ENCODE measurements around the gene RNASE9. TPM values are rescaled to one million over a fixed set of nuclear protein-coding genes. Genes with fewer than 3 reads are reported as not detected.
"Not testable (repeated sequence)": the region's sequence is repeated elsewhere in the genome, so short reads cannot be mapped to it uniquely, and the experiment has no call there.

Gene RNASE9
- total RNA-seq, 4 donors from 2014 or later, result not detected

GRCh38 chr14:20602583-20602982, 41.7 kb upstream of the RNASE9 start:
- Histone ChIP-seq H3K9me3 (no peaks in the 10 kb centered on the region), H3K4me3 (no peak overlapping the region), H3K36me3 (no peaks in the 10 kb centered on the region), H3K27me3 (no peaks in the 10 kb centered on the region), H3K27ac (no peak overlapping the region), H3K4me1 (no peaks in the 10 kb centered on the region)
- no peak for DNase-seq
- intact Hi-C loops (cut with DNase I; ENCODE audit: low total_unique reads), result loop anchor here (10.0 kb wide), 1 partner anchor 268 kb away; the partner anchor contains the start of gene CCNB1IP1
- no peak for TF ChIP-seq POLR2A (IDR thresholded peaks at IDR 0.05)
- no peak for TF ChIP-seq CTCF (IDR thresholded peaks at IDR 0.05)

GRCh38 chr14:20601522-20601921, 40.7 kb upstream of the RNASE9 start:
- DNase-seq, result no peak
- Histone ChIP-seq H3K4me3 (no peak overlapping the region), H3K4me1 (no peaks in the 10 kb centered on the region), H3K36me3 (no peaks in the 10 kb centered on the region), H3K27ac (no peak overlapping the region), H3K27me3 (no peaks in the 10 kb centered on the region), H3K9me3 (no peaks in the 10 kb centered on the region)
- TF ChIP-seq CTCF (IDR thresholded peaks at IDR 0.05) (no peak), POLR2A (IDR thresholded peaks at IDR 0.05) (no peak)
- intact Hi-C loops (cut with DNase I; ENCODE audit: low total_unique reads), result loop anchor here (10.0 kb wide), 1 partner anchor 267 kb away; the partner anchor contains the start of gene CCNB1IP1

- no peaks in the 10 kb centered on the region for H3K36me3 ChIP-seq
- intact Hi-C loops (cut with DNase I; ENCODE audit: low total_unique reads), result no loop called here
- no peak for DNase-seq
- no peak overlapping the region for H3K4me3 ChIP-seq
- TF ChIP-seq POLR2A (IDR thresholded peaks at IDR 0.05), result no peak
- no peaks in the 10 kb centered on the region for H3K27me3 ChIP-seq
- H3K4me1 ChIP-seq, result no peaks in the 10 kb centered on the region
- no peaks in the 10 kb centered on the region for H3K9me3 ChIP-seq
- no peak overlapping the region for H3K27ac ChIP-seq
Observed at GRCh38 chr14:20597108-20597507, 36.3 kb upstream of the RNASE9 start.

- H3K9me3 ChIP-seq; H3K27me3 ChIP-seq; H3K27ac ChIP-seq; H3K36me3 ChIP-seq; intact Hi-C loops (cut with DNase I; ENCODE audit: low total_unique reads); H3K4me3 ChIP-seq; DNase-seq; H3K4me1 ChIP-seq: not testable (repeated sequence)
Observed at GRCh38 chr14:20595726-20596125, 34.9 kb upstream of the RNASE9 start.

- Histone ChIP-seq H3K27me3 (no peaks in the 10 kb centered on the region), H3K36me3 (no peaks in the 10 kb centered on the region), H3K9me3 (no peaks in the 10 kb centered on the region), H3K27ac (no peak overlapping the region), H3K4me1 (no peaks in the 10 kb centered on the region), H3K4me3 (no peak overlapping the region)
- no peak for TF ChIP-seq POLR2A (IDR thresholded peaks at IDR 0.05)
- no peak for TF ChIP-seq CTCF (IDR thresholded peaks at IDR 0.05)
- intact Hi-C loops (cut with DNase I; ENCODE audit: low total_unique reads), result no loop called here
- DNase-seq, result no peak
Observed at GRCh38 chr14:20592574-20592973, 31.7 kb upstream of the RNASE9 start.

GRCh38 chr14:20591235-20591634, 30.4 kb upstream of the RNASE9 start, which contains the start of gene RNASE12:
Gene RNASE12, minus strand, starts transcription at chr14:20591376. Its CDS starts 653 bp downstream, at chr14:20590723.
- Histone ChIP-seq H3K27me3 (no peaks in the 10 kb centered on the region), H3K36me3 (no peaks in the 10 kb centered on the region), H3K4me3 (no peak within 1 kb of the TSS), H3K27ac (no peak within 1 kb of the TSS), H3K4me1 (no peaks in the 10 kb centered on the region), H3K9me3 (no peaks in the 10 kb centered on the region)
- no peak for DNase-seq
- intact Hi-C loops (cut with DNase I; ENCODE audit: low total_unique reads), result no loop called here
- no peak for TF ChIP-seq POLR2A (IDR thresholded peaks at IDR 0.05)
- TF ChIP-seq CTCF (IDR thresholded peaks at IDR 0.05), result no peak
